IgD-negative memory B cell (primary cell): Measurements from ENCODE around the gene BMP5. TPM values are rescaled to one million over a fixed set of nuclear protein-coding genes. Genes with fewer than 3 reads are reported as not detected.

Experiments
- H3K27ac Mint-ChIP-seq, 3 donors: one replicate each; pipeline ENCODE4 v1.8.0; 2020 to 2022; ENCODE audit warnings: mild to moderate bottlenecking in 3 of 3, mixed read lengths in 3 of 3, moderate library complexity in 1 of 3
- H3K27me3 Mint-ChIP-seq: one replicate; pipeline ENCODE4 v1.8.0; 2021; ENCODE audit warnings: mixed read lengths
- H3K36me3 Mint-ChIP-seq: one replicate; pipeline ENCODE4 v1.8.0; 2020; ENCODE audit warnings: mild to moderate bottlenecking, mixed read lengths
- H3K4me1 Mint-ChIP-seq, 3 donors: one replicate each; pipeline ENCODE4 v1.8.0; 2020 to 2022; ENCODE audit warnings: mixed read lengths in 3 of 3, mild to moderate bottlenecking in 1 of 3
- H3K4me3 Mint-ChIP-seq, 4 donors: one replicate each; pipeline ENCODE4 v1.8.0; 2020 to 2022; ENCODE audit warnings: mild to moderate bottlenecking in 4 of 4, mixed read lengths in 4 of 4, moderate library complexity in 3 of 4
- H3K9me3 Mint-ChIP-seq, 3 donors: one replicate each; pipeline ENCODE4 v1.8.0; 2020 to 2021; ENCODE audit warnings: mixed read lengths in 3 of 3, mild to moderate bottlenecking in 1 of 3
- polyA plus RNA-seq: library from polyadenylated mRNA; unstranded; fragments of 300-500 nt; fragmentation: Illumina TruSeq; gene quantifications from one replicate; pipeline ENCODE4 v1.2.3, GENCODE V29; 2021

BMP5 gene
- polyA plus RNA-seq, 1 donor from 2014 or later, result not detected

- Mint-ChIP-seq H3K36me3 (no peaks in the 10 kb centered on the region), H3K9me3 (peaks cover 2 to 16% (median 4%) of the 10 kb centered on the region in 3 donors), H3K4me1 (no peaks in the 10 kb centered on the region), H3K4me3 (no peak overlapping the region), H3K27me3 (no peaks in the 10 kb centered on the region), H3K27ac (no peak overlapping the region)
Observed at GRCh38 chr6:55798571-55798970, 76.8 kb downstream of the BMP5 start.

- Mint-ChIP-seq H3K4me1 (no peaks in the 10 kb centered on the region), H3K36me3 (no peaks in the 10 kb centered on the region), H3K27ac (no peak overlapping the region), H3K4me3 (no peak overlapping the region), H3K9me3 (peaks cover 2 to 12% (median 4%) of the 10 kb centered on the region in 3 donors), H3K27me3 (no peaks in the 10 kb centered on the region)
Observed at GRCh38 chr6:55794136-55794812, 81.1 kb downstream of the BMP5 start.

GRCh38 chr6:55785273-55785672 lies 90.1 kb downstream of the BMP5 start:
- Mint-ChIP-seq H3K27ac (no peak overlapping the region), H3K4me1 (no peaks in the 10 kb centered on the region), H3K27me3 (no peaks in the 10 kb centered on the region), H3K9me3 (no peaks in the 10 kb centered on the region), H3K36me3 (no peaks in the 10 kb centered on the region), H3K4me3 (no peak overlapping the region)

- peaks cover 0 to 1% (median 0%) of the 10 kb centered on the region in 3 donors for H3K4me1 Mint-ChIP-seq
- H3K9me3 Mint-ChIP-seq, result peaks cover 0 to 2% (median 0%) of the 10 kb centered on the region in 3 donors
- no peak overlapping the region for H3K4me3 Mint-ChIP-seq
- H3K36me3 Mint-ChIP-seq, result no peaks in the 10 kb centered on the region
- H3K27me3 Mint-ChIP-seq, result no peaks in the 10 kb centered on the region
- no peak overlapping the region for H3K27ac Mint-ChIP-seq
Observed at GRCh38 chr6:55782275-55782674, 93.1 kb downstream of the BMP5 start.

- H3K27ac Mint-ChIP-seq, result no peak overlapping the region
- H3K9me3 Mint-ChIP-seq, result peaks cover 0 to 5% (median 3%) of the 10 kb centered on the region in 3 donors
- H3K36me3 Mint-ChIP-seq, result no peaks in the 10 kb centered on the region
- H3K4me1 Mint-ChIP-seq, result peaks cover 0 to 1% (median 0%) of the 10 kb centered on the region in 3 donors
- H3K27me3 Mint-ChIP-seq, result no peaks in the 10 kb centered on the region
- no peak overlapping the region for H3K4me3 Mint-ChIP-seq
Observed at GRCh38 chr6:55778705-55779104, 96.7 kb downstream of the BMP5 start.

- H3K9me3 Mint-ChIP-seq, result peaks cover 0 to 5% (median 3%) of the 10 kb centered on the region in 3 donors
- no peaks in the 10 kb centered on the region for H3K36me3 Mint-ChIP-seq
- no peak overlapping the region for H3K27ac Mint-ChIP-seq
- no peaks in the 10 kb centered on the region for H3K27me3 Mint-ChIP-seq
- H3K4me1 Mint-ChIP-seq, result peaks cover 0 to 1% (median 0%) of the 10 kb centered on the region in 3 donors
- no peak overlapping the region for H3K4me3 Mint-ChIP-seq
Observed at GRCh38 chr6:55777469-55777868, 97.9 kb downstream of the BMP5 start.

GRCh38 chr6:55776113-55776512 lies 99.3 kb downstream of the BMP5 start:
- peaks cover 0 to 6% (median 3%) of the 10 kb centered on the region in 3 donors for H3K9me3 Mint-ChIP-seq
- peaks cover 0 to 1% (median 0%) of the 10 kb centered on the region in 3 donors for H3K4me1 Mint-ChIP-seq
- H3K4me3 Mint-ChIP-seq, result no peak overlapping the region
- H3K27me3 Mint-ChIP-seq, result no peaks in the 10 kb centered on the region
- no peaks in the 10 kb centered on the region for H3K36me3 Mint-ChIP-seq
- H3K27ac Mint-ChIP-seq, result no peak overlapping the region

GRCh38 chr6:55775029-55775318 lies 100.4 kb downstream of the BMP5 start:
- peaks cover 0 to 6% (median 3%) of the 10 kb centered on the region in 3 donors for H3K9me3 Mint-ChIP-seq
- no peak overlapping the region for H3K27ac Mint-ChIP-seq
- peaks cover 0 to 1% (median 0%) of the 10 kb centered on the region in 3 donors for H3K4me1 Mint-ChIP-seq
- H3K4me3 Mint-ChIP-seq, result no peak overlapping the region
- H3K27me3 Mint-ChIP-seq, result no peaks in the 10 kb centered on the region
- no peaks in the 10 kb centered on the region for H3K36me3 Mint-ChIP-seq

GRCh38 chr6:55774286-55775028 lies 100.9 kb downstream of the BMP5 start:
- Mint-ChIP-seq H3K36me3 (no peaks in the 10 kb centered on the region), H3K4me3 (no peak overlapping the region), H3K9me3 (peaks cover 0 to 6% (median 3%) of the 10 kb centered on the region in 3 donors), H3K4me1 (peaks cover 0 to 1% (median 0%) of the 10 kb centered on the region in 3 donors), H3K27ac (no peak overlapping the region), H3K27me3 (no peaks in the 10 kb centered on the region)

- peaks cover 0 to 6% (median 3%) of the 10 kb centered on the region in 3 donors for H3K9me3 Mint-ChIP-seq
- H3K4me1 Mint-ChIP-seq, result peaks cover 0 to 1% (median 0%) of the 10 kb centered on the region in 3 donors
- no peak overlapping the region for H3K27ac Mint-ChIP-seq
- H3K4me3 Mint-ChIP-seq, result no peak overlapping the region
- no peaks in the 10 kb centered on the region for H3K36me3 Mint-ChIP-seq
- H3K27me3 Mint-ChIP-seq, result no peaks in the 10 kb centered on the region
Observed at GRCh38 chr6:55773620-55774216, 101.7 kb downstream of the BMP5 start.

- Mint-ChIP-seq H3K27ac (no peak overlapping the region), H3K4me3 (no peak overlapping the region), H3K27me3 (no peaks in the 10 kb centered on the region), H3K9me3 (peaks cover 0 to 4% (median 3%) of the 10 kb centered on the region in 3 donors), H3K4me1 (no peaks in the 10 kb centered on the region), H3K36me3 (no peaks in the 10 kb centered on the region)
Observed at GRCh38 chr6:55772730-55773129, 102.7 kb downstream of the BMP5 start.

- Mint-ChIP-seq H3K9me3 (peaks cover 0 to 7% (median 2%) of the 10 kb centered on the region in 3 donors), H3K4me1 (peaks cover 0 to 1% (median 0%) of the 10 kb centered on the region in 3 donors)
Observed at GRCh38 chr6:55759536-55759935, 115.9 kb downstream of the BMP5 start.

GRCh38 chr6:55758156-55758937 lies 117.0 kb downstream of the BMP5 start:
- Mint-ChIP-seq H3K36me3 (no peaks in the 10 kb centered on the region), H3K9me3 (peaks cover 2 to 7% (median 2%) of the 10 kb centered on the region in 3 donors), H3K4me1 (peaks cover 0 to 1% (median 0%) of the 10 kb centered on the region in 3 donors), H3K4me3 (no peak overlapping the region), H3K27ac (no peak overlapping the region), H3K27me3 (no peaks in the 10 kb centered on the region)

More at GRCh38 chr6:55759536-55759935, 115.9 kb downstream of the BMP5 start:
- no peak overlapping the region for H3K4me3 Mint-ChIP-seq
- no peaks in the 10 kb centered on the region for H3K36me3 Mint-ChIP-seq
- H3K27ac Mint-ChIP-seq, result no peak overlapping the region
- H3K27me3 Mint-ChIP-seq, result no peaks in the 10 kb centered on the region

GRCh38 chr6:55756531-55757031 lies 118.8 kb downstream of the BMP5 start:
- Mint-ChIP-seq H3K4me3 (no peak overlapping the region), H3K4me1 (peaks cover 0 to 1% (median 0%) of the 10 kb centered on the region in 3 donors), H3K9me3 (peaks cover 2 to 6% (median 4%) of the 10 kb centered on the region in 3 donors), H3K36me3 (no peaks in the 10 kb centered on the region), H3K27me3 (no peaks in the 10 kb centered on the region), H3K27ac (no peak overlapping the region)
